ENCODE data around the gene RAB6B. TPM values are rescaled to one million over a fixed set of nuclear protein-coding genes. Genes with fewer than 3 reads are reported as not detected.

RAB6B gene
- total RNA-seq, 4 donors from 2014 or later, result 1.7 to 16.4 (median 3.4) TPM

DNA sequence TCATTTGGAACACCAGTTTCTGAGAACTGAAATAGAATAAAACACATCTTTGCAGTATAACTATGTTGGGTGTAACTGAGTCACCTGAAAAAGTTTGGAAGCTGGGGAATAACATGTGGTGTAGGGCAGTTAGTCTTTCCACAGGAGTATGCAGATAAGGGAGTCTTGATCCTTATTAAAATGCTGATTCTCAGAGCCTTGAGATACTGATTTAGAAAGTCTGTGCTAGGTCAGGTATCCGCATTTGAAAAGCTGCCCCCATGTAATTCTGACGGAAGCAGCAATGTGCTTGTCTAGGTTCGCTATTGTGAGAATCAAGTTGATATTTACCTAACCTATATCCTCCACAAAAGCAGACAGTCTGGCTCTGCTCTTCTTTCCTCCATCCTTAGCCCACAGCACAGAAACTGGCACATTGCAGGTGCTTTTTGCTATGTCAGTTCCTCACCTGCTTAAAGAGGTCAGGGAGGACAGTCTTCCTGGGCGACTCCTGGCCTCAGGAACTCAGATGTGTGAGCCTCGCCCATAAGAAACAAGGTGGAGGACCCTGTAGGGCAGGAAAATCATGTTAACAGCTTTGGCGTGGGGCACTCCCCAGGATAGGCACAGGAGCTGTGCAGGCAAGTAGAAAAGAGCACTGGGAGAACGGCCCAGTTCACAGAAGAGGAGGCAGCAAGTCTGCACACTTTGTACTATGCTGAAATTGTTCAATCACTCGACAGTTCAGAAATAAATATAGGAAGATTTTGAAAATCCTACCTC is 117.7 kb downstream of the RAB6B start:
- TF ChIP-seq, protein P1, sequence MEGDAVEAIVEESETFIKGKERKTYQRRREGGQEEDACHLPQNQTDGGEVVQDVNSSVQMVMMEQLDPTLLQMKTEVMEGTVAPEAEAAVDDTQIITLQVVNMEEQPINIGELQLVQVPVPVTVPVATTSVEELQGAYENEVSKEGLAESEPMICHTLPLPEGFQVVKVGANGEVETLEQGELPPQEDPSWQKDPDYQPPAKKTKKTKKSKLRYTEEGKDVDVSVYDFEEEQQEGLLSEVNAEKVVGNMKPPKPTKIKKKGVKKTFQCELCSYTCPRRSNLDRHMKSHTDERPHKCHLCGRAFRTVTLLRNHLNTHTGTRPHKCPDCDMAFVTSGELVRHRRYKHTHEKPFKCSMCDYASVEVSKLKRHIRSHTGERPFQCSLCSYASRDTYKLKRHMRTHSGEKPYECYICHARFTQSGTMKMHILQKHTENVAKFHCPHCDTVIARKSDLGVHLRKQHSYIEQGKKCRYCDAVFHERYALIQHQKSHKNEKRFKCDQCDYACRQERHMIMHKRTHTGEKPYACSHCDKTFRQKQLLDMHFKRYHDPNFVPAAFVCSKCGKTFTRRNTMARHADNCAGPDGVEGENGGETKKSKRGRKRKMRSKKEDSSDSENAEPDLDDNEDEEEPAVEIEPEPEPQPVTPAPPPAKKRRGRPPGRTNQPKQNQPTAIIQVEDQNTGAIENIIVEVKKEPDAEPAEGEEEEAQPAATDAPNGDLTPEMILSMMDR (IDR thresholded peaks at IDR 0.05), result no peak
- ATAC-seq (ENCODE audit: low FRiP score), result no peak
- no peak for DNase-seq (ENCODE audit: low spot score)

DNA sequence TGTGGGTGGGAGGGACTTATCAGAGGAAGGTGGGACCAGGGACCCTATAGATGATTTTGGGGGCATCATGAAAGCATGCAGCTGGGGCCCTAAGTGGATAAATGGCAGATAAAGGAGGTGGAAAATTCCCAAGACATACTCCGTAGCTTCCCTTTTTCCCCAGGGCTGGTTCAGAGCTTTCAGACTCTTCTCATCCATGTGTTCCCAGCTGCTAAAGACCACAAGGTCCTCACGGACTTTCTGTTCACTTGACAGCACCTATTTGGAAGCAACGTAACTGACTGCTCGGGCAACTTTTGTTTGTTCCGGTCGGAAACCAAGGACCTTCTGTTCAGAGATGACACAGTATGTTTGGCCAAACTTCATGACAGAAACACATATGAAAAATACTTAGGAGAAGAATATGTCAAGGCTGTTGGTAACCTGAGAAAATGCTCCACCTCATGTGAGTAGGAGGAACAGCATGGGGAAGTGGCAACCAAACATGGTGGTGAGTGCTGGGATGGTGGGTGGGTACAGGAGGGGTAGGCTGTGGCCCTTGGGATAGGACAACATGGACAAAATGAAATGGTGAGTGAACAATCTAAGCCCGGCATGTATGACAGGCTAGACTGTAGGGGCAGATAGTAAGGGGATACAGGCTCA is 118.8 kb downstream of the RAB6B start:
- DNase-seq (ENCODE audit: low spot score) (no peak), ATAC-seq (ENCODE audit: low FRiP score) (no peak)
- TF ChIP-seq, protein P1 (IDR thresholded peaks at IDR 0.05), result no peak

DNA sequence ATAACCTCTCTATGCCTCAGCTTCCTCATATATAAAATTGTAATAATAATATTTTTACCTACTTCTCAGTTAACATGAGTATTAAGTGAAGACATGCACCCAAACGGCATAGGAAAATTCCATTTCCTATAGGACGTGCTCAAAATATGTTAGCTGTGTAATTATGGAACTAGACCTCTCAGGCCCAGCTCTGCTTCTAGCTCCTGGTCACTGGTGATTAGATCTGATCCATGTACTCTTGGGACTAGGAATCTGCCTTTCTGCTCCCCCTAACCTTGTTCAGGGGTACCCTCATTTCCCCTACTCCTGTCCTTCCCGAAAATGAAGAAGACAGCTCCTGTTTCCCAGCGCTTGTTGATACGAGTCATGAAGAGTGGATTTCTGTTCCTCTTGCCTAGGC is 119.8 kb downstream of the RAB6B start:
- no peak for DNase-seq (ENCODE audit: low spot score)
- no peak for ATAC-seq (ENCODE audit: low FRiP score)
- TF ChIP-seq, protein P1 (IDR thresholded peaks at IDR 0.05), result no peak

DNA sequence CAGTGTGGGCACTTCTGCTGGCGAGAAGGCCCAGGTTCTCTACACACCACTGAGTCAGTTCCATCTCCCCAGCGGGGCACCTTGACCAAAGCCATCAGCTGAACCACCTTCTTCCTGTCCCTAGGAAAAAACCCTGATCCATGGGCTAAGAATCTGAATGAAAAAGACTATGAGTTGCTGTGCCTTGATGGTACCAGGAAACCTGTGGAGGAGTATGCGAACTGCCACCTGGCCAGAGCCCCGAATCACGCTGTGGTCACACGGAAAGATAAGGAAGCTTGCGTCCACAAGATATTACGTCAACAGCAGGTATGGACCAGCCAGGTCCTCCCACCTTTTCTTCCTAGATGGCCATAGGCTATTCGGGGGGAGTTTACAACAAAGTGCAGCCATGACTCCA is 120.4 kb downstream of the RAB6B start:
- TF ChIP-seq, protein P1 (IDR thresholded peaks at IDR 0.05), result no peak
- DNase-seq (ENCODE audit: low spot score) (no peak), ATAC-seq (ENCODE audit: low FRiP score) (no peak)

Other genes with a start within 250 kb of the RAB6B start
- gene TOPBP1, start 233.9 kb downstream of the RAB6B start, total RNA-seq, result 10 to 100 TPM; 20.7 to 42.2 (median 28.7) TPM
- 100 to 1,000 TPM in 1 of 4 donors, 10 to 100 TPM in 3; 17.0 to 111 (median 31.9) TPM for gene TF, start 149.5 kb downstream of the RAB6B start, total RNA-seq
- 10 to 100 TPM; 19.2 to 47.2 (median 36.3) TPM for gene SRPRB, start 90.1 kb downstream of the RAB6B start, total RNA-seq
- 10 to 100 TPM in 3 of 4 donors, 1 to 10 TPM in 1; 6.1 to 54.2 (median 33.1) TPM for gene SLCO2A1, start 134.0 kb upstream of the RAB6B start, total RNA-seq

Data from omental fat pad (tissue), 4 donors.